ENCODE measurements around the gene PNPLA5.

The PNPLA5 gene

DNA sequence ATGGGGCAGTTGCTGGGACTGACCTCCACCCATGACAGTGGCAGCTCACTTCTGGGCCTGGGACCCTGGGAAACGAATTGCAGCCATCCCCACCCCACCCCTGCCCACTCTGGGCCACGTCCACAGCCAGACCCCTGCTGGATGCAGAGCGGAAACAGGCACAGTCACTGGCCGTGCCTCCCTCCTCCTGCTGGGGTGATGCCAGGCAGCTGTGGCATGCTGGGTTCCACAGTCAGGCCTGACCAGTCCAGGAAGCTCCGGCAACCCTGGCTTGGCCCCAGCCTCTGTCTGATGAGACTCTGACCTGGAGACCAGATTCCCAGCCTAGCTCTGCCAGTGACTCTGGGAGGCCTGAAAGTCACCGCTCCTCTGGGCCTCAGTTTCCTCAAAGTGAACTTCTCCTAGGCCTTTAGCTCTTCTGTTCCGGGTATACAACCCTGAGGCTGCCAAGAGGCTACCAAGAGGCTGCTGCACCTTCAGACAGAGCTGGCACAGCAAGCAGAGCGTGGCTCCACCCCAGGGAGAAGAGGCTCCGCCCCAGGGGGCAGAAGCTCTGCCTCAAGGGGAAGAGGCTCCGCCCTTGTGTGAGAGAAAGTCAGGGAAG is 38.4 kb downstream of the PNPLA5 start:
- TF ChIP-seq NFIC (IDR thresholded peaks at IDR 0.05) (no peak), TCF12 (IDR thresholded peaks at IDR 0.05; ENCODE audit: low read depth) (no peak), EGR1 (IDR thresholded peaks at IDR 0.05) (no peak), CEBPB (IDR thresholded peaks at IDR 0.05) (no peak), EP300 (IDR thresholded peaks at IDR 0.05; ENCODE audit: borderline replicate concordance) (no peak)
- TF ChIP-seq, protein P1, sequence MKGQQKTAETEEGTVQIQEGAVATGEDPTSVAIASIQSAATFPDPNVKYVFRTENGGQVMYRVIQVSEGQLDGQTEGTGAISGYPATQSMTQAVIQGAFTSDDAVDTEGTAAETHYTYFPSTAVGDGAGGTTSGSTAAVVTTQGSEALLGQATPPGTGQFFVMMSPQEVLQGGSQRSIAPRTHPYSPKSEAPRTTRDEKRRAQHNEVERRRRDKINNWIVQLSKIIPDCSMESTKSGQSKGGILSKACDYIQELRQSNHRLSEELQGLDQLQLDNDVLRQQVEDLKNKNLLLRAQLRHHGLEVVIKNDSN (IDR thresholded peaks at IDR 0.05), result no peak

DNA sequence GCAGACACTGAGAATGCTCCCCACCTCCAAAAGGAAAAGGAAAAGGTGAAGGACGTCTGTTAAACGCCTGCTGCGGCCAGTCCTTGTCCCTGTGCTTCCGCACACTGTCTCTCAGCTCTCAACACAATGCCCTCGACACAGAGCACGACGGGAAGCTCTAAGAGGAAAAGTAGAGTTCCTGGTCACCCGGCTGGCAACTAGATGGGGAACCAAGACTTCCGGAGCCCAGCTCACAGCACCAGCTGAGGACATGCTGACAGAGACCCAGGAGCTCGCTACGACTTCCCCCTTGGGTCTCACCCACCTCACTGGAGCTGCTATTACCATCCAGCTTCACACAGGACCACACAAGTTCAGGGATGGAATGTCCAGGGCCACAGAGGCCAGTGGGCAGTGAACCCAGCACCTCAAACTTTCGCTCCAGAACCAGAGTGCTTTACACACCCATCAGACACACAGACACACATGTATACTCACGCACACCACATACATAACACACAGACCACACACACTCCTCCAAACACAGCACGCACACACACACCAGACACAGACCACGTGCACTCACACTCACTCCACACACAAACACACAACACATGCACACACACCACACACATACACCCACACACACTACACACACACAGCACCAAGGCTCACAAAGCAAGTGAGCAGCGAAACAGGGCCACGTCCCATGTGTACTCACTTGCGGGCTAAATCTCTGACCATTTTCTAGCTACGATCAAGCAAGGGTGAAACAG is 39.1 kb downstream of the PNPLA5 start:
- TF ChIP-seq CREB1 (IDR thresholded peaks at IDR 0.05; ENCODE audit: low read depth), result no peak
- TF ChIP-seq, protein P2, sequence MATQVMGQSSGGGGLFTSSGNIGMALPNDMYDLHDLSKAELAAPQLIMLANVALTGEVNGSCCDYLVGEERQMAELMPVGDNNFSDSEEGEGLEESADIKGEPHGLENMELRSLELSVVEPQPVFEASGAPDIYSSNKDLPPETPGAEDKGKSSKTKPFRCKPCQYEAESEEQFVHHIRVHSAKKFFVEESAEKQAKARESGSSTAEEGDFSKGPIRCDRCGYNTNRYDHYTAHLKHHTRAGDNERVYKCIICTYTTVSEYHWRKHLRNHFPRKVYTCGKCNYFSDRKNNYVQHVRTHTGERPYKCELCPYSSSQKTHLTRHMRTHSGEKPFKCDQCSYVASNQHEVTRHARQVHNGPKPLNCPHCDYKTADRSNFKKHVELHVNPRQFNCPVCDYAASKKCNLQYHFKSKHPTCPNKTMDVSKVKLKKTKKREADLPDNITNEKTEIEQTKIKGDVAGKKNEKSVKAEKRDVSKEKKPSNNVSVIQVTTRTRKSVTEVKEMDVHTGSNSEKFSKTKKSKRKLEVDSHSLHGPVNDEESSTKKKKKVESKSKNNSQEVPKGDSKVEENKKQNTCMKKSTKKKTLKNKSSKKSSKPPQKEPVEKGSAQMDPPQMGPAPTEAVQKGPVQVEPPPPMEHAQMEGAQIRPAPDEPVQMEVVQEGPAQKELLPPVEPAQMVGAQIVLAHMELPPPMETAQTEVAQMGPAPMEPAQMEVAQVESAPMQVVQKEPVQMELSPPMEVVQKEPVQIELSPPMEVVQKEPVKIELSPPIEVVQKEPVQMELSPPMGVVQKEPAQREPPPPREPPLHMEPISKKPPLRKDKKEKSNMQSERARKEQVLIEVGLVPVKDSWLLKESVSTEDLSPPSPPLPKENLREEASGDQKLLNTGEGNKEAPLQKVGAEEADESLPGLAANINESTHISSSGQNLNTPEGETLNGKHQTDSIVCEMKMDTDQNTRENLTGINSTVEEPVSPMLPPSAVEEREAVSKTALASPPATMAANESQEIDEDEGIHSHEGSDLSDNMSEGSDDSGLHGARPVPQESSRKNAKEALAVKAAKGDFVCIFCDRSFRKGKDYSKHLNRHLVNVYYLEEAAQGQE (IDR thresholded peaks at IDR 0.05; ENCODE audit: low read depth), result no peak
- no peak for TF ChIP-seq EGR1 (IDR thresholded peaks at IDR 0.05)
- TF ChIP-seq, protein P3, sequence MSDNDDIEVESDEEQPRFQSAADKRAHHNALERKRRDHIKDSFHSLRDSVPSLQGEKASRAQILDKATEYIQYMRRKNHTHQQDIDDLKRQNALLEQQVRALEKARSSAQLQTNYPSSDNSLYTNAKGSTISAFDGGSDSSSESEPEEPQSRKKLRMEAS (IDR thresholded peaks at IDR 0.05), result no peak
- no peak for TF ChIP-seq EP300 (IDR thresholded peaks at IDR 0.05; ENCODE audit: borderline replicate concordance)

DNA sequence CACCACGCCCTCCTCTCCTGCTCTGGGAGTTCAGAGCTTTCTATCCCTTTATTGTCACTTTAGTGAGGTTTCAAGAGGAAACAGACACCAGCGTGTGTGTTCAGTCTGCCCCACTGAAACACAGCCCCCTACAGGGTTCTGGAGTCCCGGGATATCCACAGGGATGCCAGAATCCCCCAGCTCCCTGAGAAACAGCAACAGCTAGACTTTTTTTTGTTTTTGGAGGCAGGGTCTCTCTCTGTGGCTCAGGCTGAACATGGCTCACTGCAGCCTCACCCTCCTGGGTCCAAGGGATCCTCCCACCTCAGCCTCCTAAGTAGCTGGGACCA is 39.9 kb downstream of the PNPLA5 start:
- TF ChIP-seq EGR1 (IDR thresholded peaks at IDR 0.05) (no peak), TAF1 (IDR thresholded peaks at IDR 0.05; ENCODE audit: low read depth) (no peak), YY1 (IDR thresholded peaks at IDR 0.05; ENCODE audit: low read depth) (no peak), ZBTB7A (IDR thresholded peaks at IDR 0.05; ENCODE audit: low read depth) (no peak), NFIC (IDR thresholded peaks at IDR 0.05) (no peak), TEAD4 (IDR thresholded peaks at IDR 0.05) (no peak), RAD21 (IDR thresholded peaks at IDR 0.05; ENCODE audit: low read depth) (no peak)
- TF ChIP-seq, protein P2 (IDR thresholded peaks at IDR 0.05; ENCODE audit: low read depth), result no peak

DNA sequence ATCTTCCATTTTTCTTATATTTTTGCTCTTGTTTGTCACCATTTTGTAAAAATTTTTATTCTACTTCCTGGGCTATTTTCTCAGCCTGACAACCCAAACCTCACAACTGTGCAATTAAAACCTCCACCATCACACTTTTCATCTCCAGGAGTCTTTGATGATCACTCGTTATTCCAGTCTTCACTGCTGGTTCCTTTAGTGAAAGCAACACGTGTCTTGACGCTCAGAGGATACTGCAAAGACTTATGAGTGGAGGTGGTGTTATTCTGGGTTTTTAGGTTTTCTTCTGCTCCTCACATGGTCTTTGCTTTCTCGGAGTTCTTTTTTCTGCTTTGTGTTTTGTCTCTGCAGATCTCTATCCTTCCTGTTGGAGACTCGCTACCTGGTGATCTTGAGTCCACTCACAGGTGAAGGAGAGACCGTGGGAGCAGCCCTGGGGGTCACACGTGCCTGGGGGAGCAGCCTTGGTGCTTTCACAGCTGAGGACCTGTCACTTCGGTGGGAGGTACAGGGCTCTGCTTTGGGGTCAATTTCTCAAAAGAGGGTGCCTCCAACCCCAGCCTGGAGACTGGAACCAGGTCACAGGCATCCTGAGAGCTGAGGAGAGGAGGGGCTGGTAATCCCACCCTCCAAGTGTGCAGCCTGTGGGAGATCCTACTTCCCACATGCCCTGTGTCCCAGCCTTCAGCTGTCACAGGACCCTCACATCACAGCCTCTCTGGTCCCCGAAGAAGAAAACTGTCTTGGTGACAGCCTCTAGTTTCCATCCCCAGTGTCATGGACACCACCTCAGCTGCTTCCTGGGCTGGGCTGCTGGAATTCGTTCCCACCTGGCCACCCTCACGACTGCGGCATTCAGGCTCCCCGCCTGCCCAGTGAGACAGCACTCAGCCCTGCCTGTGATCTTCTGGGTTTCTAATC is 40.5 kb downstream of the PNPLA5 start:
- TF ChIP-seq, protein P1 (IDR thresholded peaks at IDR 0.05), result no peak
- TF ChIP-seq ZBTB7A (IDR thresholded peaks at IDR 0.05; ENCODE audit: low read depth) (no peak), RAD21 (IDR thresholded peaks at IDR 0.05; ENCODE audit: low read depth) (no peak)

DNA sequence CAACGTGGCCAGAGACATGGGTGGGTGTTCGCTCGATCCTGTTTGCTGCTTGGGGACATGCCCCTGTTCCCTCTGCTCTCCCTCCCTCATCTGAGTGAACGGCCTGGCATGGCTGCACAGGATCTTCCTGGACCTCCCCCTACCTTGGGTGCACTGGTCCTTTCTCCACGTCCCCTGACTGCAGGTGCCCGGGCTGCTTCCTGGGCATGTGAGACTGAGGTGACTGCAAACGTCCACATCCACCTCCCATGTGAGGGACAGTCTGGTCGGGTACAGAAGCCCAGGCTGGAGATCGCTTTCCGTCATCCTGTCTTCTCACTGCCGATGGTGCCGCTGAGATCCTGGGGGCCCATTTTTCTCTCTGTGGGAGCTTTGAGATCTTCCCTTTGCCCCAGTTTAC is 41.3 kb downstream of the PNPLA5 start:
- TF ChIP-seq ZBTB7A (IDR thresholded peaks at IDR 0.05; ENCODE audit: low read depth), result no peak
- TF ChIP-seq, protein P3 (IDR thresholded peaks at IDR 0.05), result no peak
- no peak for TF ChIP-seq FOXM1 (IDR thresholded peaks at IDR 0.05; ENCODE audit: borderline replicate concordance, low read depth)
- TF ChIP-seq, protein P2 (IDR thresholded peaks at IDR 0.05; ENCODE audit: low read depth), result no peak
- TF ChIP-seq CREB1 (IDR thresholded peaks at IDR 0.05; ENCODE audit: low read depth), result no peak
- no peak for TF ChIP-seq TCF12 (IDR thresholded peaks at IDR 0.05; ENCODE audit: low read depth)
- TF ChIP-seq TAF1 (IDR thresholded peaks at IDR 0.05; ENCODE audit: low read depth), result no peak
- TF ChIP-seq, protein P1 (IDR thresholded peaks at IDR 0.05), result no peak
- no peak for TF ChIP-seq YY1 (IDR thresholded peaks at IDR 0.05; ENCODE audit: low read depth)
- no peak for TF ChIP-seq EP300 (IDR thresholded peaks at IDR 0.05; ENCODE audit: borderline replicate concordance)
- TF ChIP-seq EGR1 (IDR thresholded peaks at IDR 0.05), result no peak
- TF ChIP-seq CEBPB (IDR thresholded peaks at IDR 0.05), result no peak
- no peak for TF ChIP-seq RAD21 (IDR thresholded peaks at IDR 0.05; ENCODE audit: low read depth)
- TF ChIP-seq NFIC (IDR thresholded peaks at IDR 0.05), result no peak
- TF ChIP-seq TEAD4 (IDR thresholded peaks at IDR 0.05), result no peak

Data from Ishikawa (cell line).